Stimulated activated CD8-positive, alpha-beta memory T cell treated with anti-CD3 and anti-CD28 coated beads, Interleukin-7, amount 100 ng/mL, for 1 hour (primary cell): ENCODE measurements around the gene GPATCH1.
"Not testable (repeated sequence)": the region's sequence is repeated elsewhere in the genome, so short reads cannot be mapped to it uniquely, and the experiment has no call there.

ENCODE experiments used
- DNase-seq, 2 donors: peaks; one replicate each; pipeline ENCODE4 v3.0.0-alpha.2; 2020; ENCODE audit warnings: low read depth in 2 of 2

The GPATCH1 gene

DNA sequence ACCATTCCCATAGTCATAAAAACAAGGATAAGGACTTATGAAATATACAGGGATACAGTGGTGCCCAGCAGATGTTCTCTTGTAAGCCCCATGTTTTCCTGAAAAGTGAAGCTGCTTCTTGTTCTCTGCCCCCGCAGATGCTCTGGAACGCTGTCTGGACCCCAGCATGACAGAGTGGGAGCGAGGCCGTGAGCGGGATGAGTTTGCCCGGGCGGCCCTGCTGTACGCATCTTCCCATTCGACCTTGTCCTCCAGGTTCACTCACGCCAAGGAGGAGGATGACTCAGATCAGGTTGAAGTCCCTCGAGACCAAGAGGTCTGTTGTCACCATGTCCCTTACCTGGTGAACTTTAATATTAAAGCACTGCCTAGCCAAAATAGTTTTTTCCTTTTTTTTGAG lies 30.6 kb downstream of the GPATCH1 start:
- no peak for DNase-seq

DNA sequence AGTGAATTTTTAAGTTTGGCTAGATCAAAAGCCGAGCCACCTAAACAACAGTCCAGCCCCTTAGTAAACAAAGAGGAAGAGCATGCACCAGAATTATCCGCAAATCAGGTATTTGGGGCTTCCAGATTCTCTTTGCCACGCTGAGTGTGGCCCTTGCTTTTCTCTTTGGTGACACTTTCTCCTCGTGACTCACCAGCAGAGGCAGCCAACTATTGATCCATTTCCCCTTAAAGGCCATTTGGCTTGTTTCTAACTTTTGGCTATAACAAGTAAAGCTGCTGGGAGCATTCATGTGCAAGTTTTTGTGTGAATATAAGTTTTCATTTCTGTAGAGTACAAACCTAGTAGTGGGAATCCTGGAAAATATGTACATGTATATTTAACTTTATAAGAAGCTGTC lies 33.3 kb downstream of the GPATCH1 start:
- no peak for DNase-seq

- DNase-seq: no peak
Observed at GRCh38 chr19:33117501-33117900, 36.5 kb downstream of the GPATCH1 start.

- DNase-seq: no peak
Observed at GRCh38 chr19:33118643-33119042, 37.7 kb downstream of the GPATCH1 start.

DNA sequence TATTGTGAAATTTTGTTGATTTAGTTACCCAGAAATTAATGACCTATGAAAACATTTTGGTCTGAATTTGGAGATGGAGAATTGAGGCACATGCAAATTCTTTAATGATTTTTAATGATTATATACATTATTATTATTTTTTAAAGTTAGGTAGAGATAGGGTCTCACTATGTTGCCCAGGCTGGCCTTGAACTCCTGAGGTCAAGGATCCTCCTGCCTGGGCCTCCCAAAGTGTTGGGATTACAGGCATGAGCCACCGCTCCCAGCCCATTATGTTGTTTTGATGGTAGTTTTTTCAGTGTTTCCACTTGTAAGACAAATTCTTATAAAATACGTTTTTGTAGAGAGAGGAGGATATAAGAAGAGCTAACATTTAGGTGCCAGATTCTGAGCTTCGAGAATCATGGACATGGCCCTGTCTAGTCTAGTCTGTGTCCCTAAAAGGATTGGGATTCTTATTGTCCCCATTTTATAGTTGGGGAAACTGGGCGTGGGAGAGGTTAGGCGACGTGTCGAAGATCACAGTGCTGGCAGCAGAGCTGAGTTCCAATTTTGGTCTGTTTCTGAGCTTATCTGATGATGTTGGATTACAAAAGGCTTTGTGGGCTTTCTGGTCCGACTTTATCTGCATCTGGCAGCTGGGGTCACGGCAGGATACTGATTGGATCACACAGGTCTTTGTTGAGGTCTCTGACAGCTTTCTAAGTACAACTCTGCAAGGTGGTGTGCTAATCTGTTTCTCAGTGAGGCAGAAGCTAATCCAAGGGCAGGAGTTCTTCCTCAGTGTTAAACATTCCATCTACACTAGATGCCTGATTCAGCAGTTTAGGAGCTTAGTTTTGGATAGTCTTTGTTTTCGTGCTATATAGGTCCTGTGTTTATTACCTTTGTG lies 43.5 kb downstream of the GPATCH1 start:
- no peak for DNase-seq

DNA sequence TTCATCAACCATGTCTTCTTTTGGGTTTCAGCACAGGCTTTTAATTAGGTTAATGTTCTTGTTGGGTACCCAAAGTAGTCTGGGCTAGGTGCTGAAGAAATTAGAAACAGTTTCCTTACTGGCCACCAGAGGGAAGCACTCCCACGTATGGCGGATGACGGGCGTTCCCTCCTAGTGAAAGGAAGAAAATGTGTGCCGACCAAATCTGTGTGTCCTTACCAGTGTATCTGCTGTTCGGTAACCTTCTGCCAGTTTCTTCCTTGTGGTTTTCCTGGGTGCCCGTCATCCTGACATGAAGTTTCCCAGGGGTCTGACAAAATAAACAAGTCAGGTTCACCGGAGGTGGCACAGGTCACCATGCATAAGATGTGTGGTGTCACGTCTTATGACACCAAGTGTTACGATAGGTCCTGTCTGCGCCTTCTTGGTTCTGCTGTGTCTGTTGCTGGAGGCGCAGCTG lies 45.0 kb downstream of the GPATCH1 start:
- no peak for DNase-seq

DNA sequence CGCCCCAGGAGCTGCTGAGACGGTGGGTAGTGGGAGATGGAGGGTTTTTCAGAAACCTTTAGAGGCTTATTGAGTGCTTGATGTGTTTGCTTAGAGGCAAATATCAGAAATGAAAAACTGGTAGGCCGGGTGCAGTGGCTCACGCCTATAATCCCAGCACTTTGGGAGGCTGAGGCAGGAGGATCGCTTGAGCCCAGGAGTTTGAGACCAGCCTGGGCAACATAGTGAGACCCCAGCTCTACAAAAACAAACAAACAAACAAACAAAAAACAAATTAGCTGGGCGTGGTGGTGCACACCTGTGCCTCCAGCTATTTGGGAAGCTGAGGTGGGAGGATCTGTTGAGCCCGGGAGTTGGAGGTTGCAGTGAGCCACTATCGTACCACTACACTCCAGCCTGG lies 45.7 kb downstream of the GPATCH1 start:
- not testable (repeated sequence) for DNase-seq

GRCh38 chr19:33129901-33130300 lies 48.9 kb downstream of the GPATCH1 start:
- DNase-seq: no peak

DNA sequence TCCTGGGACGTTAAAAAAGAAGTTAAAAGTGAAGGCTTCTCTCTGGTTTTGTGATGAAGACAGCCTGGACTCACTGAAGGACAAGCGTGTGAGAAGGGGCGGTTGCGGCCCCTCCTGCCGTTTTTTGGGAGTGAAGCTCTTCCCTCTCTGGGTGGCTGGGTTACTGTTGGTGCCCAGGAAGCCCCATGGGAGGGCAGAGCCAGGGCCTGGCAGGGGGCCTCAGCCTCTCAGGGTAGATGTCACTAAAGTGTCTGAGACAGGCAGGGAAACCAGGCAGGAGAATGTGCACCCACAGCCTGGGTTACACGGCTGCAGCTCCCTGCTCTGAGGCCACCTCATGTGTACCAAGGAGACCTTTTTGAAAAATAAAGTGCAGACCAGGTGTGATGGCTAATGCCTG lies 49.5 kb downstream of the GPATCH1 start:
- no peak for DNase-seq

DNA sequence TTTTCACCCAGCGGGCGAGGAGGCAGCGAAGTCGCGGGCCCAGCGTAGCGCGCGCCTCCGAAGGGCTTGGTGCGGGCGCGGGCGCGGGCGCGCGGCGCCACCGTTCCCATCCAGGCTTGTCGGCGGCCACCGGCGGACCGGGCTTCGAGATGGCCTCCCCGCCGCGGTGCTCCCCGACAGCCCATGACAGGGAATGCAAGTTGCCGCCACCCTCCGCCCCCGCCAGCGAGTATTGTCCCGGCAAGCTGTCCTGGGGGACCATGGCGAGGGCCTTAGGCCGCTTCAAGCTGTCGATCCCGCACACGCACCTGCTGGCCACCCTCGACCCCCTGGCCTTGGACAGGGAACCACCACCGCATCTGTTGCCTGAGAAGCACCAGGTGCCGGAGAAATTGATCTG lies 51.0 kb downstream of the GPATCH1 start, which contains the start of gene WDR88:
Gene WDR88, plus strand, starts transcription at position 94 of the 400 bp plus-strand sequence. Its CDS starts 56 bp downstream, at position 150.
- DNase-seq: no peak

DNA sequence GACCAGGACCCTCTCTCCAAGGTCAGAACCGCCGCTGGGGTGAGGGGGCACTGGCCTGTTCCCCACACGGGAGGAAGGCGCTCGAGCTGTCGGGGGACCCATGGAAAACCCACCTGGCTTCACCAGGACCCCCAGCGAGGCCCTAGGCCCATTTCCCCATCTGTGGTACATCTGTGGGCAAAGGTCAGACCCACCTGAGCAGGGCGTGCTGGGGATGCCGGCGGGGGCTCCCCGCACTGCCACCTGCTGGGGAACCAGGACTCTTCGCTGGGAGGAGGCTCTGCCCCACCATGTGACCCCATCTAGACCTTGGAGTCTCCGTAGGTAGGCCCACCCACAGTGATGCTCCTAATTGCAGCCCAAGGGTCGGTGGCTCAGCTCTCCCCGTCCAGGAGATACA lies 51.4 kb downstream of the GPATCH1 start:
- no peak for DNase-seq

DNA sequence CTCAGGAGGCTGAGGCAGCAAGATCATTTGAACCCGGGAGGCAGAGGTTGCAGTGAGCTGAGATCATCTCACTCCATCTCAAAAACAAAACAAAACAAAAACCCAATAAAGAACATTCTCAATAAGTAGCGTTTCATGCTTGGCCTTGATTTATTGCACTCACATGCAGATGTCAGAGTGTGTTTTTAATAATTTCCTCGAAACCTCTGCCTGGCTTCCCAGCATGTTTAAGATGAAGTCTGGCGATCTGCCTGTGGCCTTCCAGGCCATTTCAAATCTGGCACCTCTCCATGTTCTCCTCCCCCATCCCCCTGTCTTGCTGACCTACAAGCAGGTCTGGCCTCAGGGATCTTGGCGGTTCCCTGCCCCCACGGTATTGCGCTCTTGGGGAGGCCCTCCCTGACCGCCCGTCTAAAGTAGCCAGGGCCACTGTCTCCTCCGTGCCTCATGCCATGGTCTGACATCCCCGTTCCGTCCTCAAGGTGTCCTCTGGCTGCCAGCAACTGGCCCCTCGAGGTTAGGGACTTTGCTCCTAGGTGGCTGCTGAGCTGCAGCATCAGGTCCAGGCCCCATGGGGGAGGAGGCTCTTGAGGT lies 52.6 kb downstream of the GPATCH1 start:
- no peak for DNase-seq

DNA sequence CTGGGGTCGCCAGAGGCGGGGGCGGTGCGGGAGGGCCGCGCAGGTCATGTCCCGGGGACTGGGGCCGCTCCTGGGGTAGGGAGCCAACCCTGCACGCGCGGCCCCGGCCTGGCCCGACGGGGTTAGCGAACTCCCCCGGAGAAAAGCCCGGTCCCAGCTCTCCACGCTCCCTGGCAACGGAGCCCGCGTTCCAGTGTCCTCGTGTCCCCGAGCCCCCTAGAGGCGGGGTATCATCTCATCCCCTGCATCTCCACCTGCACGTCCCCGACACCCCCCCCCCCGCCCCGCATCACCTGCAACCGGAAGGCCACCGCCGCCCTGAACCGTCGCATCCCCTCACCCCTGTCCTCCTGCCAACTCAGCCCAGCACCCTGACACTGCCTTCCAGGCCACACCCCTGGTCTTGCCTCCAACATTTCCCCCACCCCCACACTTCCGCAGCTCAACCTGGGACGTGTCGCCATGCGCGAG lies 53.6 kb downstream of the GPATCH1 start:
- DNase-seq: no peak

- DNase-seq: no peak
Observed at GRCh38 chr19:33139165-33139564, 58.2 kb downstream of the GPATCH1 start.

GRCh38 chr19:33143897-33144405 lies 63.0 kb downstream of the GPATCH1 start:
- peak; percentile 21 to 46 for DNase-seq

DNA sequence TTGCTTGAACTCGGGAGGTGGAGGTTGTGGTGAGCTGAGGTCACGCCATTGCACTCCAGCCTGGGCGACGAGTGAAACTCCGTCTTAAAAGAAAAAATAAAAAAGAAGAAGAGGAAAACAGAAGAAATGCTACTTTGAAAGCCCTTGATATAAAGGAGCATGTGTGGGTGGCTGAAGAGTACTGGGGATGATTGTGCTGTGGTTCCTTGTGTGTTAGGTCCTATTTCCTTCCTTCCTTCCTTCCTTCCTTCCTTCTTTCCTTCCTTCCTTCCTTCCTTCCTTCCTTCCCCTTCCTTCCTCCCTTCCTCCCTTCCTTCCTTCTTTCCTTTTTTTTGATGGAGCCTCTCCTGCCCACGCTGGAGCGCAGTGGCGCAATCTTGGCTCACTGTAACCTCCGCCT lies 65.2 kb downstream of the GPATCH1 start:
- no peak for DNase-seq

DNA sequence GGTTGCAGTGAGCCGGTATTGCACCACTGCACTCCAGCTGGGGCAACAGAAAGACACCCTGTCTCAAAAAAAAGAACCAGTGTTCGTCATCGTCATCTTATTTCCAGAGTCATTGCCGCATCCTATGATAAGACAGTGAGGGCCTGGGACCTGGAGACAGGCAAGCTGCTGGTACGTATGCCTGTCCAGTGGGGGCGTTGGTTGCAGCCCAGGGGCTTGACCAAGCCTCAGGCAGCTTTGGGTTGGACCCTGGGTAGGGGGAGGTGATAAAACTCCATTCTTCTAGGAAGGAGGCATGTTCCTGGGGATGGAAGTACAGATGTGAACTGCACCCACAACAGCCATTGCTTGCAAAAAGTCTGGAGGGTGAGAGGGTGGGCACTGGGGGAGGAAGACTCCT lies 66.6 kb downstream of the GPATCH1 start:
- DNase-seq: no peak

- DNase-seq: no peak
Observed at GRCh38 chr19:33150852-33151518, 70.0 kb downstream of the GPATCH1 start.

DNA sequence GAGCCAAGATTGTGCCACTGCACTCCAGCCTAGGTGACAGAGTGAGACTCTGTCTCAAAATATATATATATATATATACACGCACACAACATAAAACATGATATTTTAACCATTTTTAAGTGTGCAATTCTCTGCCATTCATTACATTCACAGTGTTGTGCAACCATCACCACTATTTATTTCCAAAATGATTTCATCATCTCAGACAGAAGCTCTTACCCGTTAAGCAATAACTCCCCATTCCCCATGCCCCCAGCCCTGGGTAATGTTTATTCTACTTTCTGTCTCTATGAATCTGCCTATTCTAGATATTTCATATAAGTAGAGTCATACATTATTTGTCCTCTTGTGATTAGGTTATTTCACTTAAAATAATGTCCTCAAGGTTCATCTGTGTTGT lies 71.2 kb downstream of the GPATCH1 start:
- no peak for DNase-seq

DNA sequence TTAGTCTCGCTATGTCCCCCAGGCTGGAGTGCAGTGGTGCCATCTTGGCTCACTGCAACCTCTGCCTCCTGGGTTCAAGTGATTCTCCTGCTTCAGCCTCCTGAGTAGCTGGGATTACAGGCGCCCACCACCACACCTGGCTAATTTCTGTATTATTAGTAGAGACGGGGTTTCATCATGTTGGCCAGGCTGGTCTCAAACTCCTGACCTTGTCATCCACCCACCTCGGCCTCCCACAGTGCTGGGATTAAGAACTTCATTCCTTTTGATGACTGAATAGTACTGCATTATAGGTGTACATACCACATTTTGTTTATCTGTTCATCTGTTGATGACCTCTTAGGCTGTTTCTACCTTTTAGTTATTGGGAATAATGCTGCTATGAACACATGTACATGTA lies 71.6 kb downstream of the GPATCH1 start:
- DNase-seq: not testable (repeated sequence)

DNA sequence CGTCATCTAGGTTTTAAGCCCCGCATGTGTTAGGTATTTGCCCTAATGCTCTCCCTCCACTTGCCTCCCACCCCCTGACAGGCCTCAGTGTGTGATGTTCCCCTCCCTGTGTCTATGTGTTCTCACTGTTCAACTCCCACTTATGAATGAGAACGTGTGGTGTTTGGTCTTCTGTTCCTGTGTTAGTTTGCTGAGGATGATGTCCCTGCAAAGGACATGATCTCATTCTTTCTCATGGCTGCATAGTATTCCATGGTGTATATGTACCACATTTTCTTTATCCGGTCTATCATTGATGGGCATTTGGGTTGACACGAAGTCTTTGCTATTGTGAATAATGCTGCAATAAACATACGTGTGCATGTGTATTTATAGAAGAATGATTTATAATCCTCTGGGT lies 73.3 kb downstream of the GPATCH1 start:
- DNase-seq: not testable (repeated sequence)

- no peak for DNase-seq
Observed at GRCh38 chr19:33156334-33156733, 75.4 kb downstream of the GPATCH1 start.
